Stimulated activated CD8-positive, alpha-beta memory T cell treated with anti-CD3 and anti-CD28 coated beads, Interleukin-4, amount 100 ng/mL, for 4 hours (primary cell): ENCODE measurements around the gene ABL1.

Experiments used
- DNase-seq, 2 donors: peaks; one replicate each; pipeline ENCODE4 v3.0.0-alpha.2; 2020; ENCODE audit warnings: low read depth in 2 of 2, low spot score in 1 of 2

The ABL1 gene

DNA sequence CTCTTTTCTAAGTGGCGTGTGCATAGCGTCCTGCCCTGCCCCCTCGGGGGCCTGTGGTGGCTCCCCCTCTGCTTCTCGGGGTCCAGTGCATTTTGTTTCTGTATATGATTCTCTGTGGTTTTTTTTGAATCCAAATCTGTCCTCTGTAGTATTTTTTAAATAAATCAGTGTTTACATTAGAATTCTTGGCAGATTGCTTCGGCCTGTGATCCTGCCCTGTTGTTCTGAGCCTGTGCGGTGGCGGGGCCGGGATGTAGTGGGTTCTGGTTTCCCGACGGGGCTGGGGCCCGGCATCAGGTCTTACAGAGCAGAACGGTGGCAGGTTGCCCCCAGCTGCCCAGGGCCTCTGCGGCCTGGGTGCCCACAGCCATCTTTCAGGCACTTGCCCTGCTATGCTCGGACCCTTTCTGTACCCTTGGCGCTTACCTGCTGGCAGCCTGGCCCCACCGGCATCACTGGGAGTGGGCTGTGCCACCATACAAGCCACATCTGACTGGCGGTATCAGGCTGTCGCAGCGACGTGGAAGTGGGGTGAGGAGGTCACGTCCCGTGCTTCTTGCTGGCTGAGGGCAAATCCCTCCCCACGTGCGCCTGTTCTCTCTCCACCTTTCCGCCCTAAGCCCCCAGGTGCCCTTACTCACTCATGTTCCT, 52.6 kb downstream of the ABL1 start:
- DNase-seq: no peak

DNA sequence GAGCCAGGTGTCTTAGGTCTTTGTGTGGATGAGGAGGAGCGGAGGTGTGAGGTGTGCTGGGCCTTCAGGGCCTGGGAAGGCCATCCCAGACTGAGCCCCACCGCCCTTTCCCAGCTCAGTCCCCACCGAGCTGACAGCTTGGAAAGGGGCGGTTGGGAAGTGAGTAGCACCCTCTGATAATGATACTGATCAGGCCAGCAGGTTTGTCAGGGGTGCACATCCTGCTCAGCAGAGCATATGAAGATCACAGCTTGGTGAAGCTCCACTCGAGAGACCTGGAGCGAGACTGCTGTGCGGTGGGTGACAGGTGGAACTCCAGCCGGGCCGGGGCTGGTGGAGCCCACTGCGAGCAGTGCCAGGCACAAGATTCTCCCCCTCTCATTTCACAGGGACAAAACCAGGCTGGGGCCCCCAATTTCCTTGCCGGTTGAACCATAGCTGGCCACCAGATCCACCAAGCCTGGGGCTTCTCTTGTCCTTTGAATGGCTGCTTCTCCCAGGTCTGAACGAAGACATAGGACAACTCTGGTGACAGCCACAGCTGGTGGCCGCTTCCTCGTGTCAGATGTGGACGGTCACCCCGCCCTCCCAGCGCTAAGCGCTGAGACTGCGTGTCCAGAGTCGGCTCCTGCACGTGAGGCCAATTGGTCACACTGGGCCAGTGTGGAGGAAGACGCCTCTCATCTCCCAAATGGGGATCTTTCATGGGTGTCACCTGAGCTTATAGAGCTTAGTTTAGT, 53.3 kb downstream of the ABL1 start:
- DNase-seq: no peak

DNA sequence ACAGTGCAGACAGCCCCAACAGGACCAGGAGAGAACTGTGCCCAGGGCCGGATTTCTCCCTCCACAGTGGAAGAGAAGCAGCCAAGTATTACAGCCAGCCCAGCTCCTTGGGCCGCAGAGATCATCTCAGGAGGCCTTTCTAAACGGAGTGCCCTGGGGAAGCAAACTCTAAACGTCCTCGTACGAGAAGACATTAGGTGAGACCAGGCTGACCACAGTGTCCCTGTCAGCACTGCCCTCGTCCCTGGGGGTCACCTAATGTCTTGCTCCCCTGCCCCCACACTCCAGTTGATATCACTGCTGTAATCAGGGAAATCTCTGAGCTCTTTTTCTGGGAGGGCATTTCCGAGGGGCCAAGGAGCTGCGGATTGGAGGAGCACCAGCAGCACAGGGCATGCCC, 55.1 kb downstream of the ABL1 start:
- DNase-seq: no peak

DNA sequence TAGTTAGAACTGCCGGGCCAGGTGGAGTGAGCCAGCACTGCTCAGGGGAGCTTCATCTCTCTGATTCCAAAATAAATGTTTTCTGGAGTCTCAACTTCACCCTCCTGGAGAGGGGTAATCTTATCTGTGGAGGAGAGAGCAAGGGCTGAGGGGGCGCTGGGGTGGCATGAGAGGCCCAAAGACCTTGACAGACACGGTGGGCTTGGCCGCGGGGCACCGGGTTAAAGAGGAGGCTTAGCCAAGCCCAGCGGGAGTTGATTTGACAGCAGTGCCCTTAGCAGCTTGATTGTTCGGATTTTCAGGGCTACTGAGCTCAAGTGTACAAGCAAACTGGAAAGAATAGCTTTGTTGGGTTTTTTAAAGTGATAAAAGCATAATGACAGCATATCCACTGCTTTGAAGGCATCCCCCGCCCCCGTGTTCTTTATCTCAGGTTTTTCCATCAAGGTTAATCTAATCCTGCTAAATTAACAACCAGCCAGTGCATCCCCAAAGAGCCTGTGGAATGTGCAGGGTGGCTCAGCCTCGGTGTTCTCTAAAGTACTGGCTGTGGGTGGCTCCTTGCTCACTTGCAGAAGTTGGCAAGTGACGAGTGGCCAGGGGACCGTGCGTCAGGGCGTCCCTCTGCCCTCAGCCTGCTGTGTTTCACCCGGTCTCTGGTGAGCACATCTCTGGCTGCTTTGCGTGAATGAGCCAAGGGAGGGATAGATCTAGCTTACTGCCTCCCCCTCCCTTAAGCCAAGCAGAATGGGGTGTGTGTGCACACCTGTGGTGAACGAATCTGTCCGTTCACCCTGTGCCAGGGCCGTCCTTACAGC, 56.0 kb downstream of the ABL1 start:
- DNase-seq: no peak

DNA sequence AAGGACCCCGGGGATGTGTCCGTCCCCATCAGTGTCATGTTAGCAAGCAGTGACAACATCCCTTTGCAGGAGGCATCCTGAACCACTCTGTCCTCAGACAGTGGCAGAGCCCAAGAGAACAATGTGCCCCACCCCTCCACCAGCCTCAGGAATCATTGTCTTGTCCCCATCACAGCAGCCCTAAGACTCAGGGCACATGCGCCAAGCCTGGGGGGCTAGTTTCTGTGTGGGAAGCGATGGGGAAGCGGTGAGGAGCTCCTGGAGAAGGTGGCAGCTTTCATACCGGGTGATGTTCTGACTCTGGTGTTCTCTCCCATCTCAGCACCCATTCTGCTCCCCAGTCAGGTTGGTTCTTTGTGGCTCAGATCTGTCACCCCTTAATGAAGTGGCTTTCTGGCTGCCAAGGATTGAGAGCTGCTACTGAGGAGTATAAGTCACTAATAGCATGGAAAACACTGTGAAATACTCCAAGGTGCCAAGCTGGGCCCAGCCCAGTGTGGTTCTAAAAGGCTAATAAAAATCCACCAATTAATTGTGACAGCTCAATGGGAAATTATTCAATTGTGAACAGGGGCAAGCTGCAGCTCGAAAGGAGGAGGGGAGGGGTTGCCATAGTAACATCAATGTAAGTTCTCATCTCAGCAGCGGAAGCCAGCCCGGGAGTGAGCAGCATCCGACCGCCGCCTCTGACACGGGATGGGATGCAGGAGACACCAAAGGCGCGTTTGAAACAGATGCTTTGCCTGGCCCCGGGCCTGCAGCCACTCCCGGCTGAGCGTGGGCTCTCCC, 56.8 kb downstream of the ABL1 start:
- no peak for DNase-seq

DNA sequence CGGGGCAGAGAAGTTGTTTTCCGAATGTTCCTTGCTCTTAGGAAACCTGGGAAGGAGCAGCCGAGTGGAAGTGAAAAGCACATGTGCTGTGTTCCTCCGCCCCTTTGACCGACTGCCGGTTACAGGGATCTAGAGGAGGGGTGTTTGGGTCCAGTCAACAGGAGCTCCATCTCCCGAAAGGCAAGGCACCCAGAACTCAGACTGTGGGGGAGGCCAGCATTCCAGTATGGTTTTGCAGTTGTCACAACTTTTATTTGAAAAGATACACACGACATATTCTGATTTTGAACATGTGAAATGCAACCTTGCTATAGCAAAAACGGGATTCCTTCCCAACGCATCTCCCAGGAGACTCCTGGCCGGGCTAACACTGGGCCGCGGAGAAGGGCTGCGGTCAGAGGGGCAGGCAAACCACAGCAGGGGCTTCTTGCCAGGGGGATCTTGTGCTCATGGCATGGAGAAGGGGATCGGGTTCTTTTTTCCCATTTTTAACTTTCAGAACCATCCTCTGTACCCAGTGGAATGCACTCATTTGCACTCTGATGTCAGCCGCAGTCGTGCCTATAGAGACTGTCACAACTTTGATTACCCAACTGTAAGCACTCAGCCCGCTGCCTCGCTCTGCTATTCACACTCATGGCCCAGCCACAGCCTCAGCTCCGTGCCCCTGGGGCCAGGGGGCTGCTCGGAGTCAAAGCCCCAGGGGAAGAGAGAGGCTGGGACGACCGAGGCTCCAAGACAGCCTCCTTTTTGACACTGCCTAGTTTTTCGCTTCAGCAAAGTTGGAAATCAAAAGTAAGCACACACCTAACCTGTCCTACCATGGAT, 57.6 kb downstream of the ABL1 start:
- DNase-seq: no peak

DNA sequence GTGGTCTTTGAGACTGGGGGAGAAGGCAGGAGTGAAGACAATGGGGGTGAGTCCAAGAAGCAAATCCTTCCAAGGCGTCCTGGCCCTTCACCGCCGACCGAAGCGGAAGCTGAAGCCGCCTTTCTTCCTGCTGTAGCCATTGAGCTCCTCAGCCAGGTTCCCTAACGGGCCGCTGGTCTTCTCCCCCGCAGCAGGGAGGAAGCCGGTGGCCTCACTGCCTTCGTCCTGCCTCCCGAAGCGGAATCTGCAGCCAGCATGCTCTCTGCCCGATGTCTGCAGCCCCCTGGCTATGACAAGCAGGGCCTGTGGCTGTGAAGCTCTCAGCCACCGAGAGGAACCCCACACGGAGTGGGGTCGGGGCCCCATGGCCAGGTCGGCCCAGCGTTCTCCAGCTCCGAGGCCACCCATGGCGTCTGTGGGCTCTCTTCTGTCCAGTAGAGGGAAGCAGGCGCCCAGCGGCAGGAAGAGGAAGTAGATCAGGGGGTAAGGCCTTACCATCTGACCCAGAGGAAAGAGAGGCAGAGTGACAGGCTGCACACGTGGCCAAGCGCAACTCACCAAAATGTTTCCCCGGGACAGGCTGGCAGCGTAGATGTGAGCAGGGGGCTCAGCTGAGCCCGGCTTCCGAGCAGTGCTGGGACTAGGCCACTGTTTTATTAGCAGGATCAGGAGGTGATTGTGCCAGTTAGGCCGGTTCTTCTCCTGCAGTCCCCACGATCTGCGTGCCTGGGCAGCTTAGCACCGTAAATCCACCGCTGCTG, 58.5 kb downstream of the ABL1 start:
- no peak for DNase-seq

DNA sequence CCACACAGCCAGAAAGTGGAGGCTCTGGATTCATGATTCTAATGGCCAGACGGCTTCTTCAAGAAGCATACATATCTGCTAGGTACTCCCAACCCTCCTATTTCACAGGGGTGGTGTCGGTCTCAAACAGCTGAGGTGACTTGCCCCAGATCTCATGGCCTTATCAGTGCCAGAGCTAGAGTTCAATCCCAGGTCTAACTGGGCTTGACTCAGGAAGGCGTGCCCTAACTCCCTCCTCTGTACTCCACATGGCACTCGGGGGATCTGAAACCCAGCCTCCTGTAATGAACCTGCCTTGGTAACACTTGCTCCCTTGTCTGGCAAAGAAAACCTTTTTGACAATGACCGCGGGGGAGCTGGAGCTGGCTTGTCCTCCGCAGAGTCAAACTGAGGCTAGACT, 59.5 kb downstream of the ABL1 start:
- DNase-seq: no peak

DNA sequence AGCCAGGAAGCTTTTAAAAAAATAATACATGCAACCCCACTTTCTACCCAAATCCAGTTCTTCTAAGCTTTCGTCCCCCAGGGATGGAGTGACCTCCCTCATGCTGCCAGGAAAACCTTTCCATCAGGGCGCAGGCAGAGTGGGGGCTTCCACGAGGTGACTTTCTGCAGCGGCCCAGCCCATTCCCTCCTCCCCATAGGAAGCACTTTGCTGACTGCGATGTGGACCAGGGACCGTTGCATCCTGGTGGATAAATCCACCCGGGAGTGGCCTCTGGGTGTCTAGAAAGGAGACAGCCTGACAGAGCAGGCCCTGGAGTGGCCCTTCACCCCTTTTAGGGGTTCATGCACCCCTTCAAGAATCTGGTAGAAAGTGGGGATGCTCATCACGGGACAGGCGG, 60.0 kb downstream of the ABL1 start:
- no peak for DNase-seq

DNA sequence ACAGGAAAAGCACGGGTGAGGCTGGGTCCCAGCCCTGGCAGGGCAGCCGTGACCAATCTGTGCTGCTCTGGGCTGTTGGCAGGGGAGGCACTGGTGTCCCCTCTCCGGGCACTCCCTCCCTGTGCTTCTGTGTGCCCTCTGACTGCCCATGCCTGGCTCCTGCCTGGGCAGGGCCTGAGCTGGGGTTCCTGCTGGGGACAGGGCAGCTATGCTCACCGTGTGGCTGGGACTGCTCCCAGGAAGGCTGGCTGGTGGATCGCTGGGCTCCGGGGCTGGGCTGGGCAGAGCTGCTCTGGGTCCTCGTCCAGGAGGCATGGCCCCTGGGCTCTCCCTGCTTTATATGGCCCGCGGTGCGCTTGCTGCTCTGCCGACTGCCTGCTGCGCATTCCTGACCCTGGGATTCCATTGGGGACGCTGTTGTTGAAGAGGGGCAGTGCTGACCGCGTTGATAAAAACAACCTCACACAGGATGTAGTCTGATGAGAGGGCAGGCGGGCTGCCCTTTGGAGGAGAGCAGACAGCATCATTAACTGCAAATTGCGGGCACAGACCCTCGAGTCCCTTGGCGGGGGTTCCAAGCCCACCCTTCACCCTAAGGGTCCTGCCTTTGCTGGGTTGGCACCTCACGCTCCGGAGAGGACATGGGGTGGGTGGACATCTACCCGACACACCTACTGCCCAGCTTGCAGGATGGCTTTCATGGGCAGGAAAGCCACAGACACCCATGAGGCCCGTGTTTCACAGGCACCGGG, 60.6 kb downstream of the ABL1 start:
- DNase-seq: no peak

DNA sequence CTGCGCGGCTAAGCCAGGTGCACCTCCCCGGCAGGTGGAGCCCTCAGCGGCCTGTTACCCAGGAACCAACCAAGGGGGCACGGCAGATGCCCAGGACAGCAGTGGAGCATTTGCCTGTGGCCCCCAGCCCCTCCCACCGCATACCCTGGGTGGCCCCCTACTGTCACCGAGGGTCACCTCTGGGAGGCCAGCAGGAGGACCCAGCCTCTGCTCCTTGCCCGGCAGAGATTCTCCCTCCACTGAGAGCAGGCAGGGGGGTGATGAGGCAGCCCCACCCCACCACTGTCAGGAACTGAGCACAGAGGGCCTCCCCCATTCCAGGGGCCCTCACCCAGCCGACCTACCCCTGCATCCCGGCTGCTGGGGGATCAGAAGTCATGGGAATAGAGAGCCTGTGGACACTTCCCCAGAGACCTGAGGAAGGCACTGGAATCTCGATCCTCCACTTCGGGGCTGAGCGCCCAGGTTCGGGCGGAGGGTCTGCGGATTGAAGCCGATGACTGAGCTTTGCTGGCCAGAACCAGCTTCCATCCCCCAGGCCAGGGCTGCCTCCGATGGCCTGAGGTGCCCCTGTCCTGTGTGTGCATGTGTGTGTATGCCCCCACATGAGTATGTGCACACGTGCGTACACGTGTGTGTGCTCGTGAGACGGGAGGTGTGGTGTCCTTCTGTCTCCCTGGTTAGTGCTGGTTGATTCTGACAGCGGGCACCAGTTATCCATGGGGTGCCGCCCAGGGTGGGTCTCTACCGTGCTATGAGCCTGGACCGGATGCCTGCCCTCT, 61.4 kb downstream of the ABL1 start, which contains the start of gene QRFP:
Gene QRFP (minus strand): TSS at position 580 of the 782 bp plus-strand sequence. CDS start 2,974 bp downstream, outside the sequence.
- DNase-seq: no peak

DNA sequence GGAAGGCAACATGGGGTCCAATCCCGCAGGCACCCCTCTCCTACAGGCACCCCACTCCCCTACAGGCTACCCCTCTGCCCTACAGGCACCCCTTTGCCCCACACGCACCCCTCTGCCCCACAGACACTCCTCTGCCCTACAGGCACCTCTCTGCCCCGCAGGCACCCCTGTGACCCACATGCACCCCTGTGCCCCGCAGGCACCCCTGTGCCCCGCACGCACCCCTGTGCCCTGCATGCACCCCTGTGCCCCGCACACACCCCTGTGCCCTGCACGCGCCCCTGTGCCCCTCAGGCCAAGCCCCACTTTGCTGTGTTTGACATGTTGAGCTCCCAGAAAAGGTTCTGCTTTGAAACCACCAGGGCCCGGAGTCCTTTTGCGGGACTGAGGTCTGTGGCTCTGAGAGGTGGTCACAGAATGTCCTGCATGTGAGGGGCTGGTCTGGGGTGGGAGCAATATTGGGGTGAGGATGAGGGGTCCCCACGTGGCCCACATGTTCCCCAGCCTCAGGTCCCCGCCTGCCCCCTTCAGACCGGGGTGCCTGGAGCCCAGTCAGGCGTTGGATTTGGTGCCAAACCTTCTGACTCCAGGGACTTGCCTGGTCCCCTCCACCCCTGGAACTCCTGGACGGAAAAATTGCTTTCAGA, 62.2 kb downstream of the ABL1 start:
- DNase-seq: no peak

DNA sequence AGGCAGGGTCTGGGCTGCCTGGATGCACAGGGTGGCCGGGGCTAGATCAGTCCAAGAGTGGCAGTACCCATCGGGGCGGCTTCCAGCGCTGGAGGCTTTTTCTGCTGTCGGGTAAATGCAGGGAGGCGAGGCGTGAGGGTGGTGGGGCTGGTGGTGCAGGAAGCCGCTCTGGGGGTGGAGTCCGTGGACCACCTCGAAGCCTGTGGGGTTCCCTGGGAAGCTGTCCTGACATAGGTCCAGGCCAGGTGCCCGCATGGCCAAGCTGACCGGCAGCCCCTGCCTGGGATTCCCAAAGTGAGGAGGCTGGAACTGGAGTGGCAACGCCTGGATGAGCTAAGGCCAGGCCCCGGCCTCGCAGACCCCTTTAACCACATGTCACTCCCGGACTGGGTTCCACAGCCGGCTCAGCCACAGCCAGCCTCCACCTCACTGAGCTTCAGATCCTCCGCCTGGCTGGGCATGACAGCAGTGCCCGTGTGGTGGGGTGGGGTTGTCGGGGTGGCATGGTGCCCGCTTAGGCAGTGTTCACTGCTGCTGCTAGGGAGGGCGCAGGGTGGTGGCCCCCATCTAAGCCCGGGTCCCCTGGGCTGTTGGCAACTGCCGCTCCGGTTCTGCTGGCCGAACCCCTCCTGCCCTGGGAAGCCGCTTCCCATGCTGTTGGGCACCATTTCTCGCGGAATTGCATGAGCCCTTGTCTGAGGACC, 62.9 kb downstream of the ABL1 start:
- no peak for DNase-seq

DNA sequence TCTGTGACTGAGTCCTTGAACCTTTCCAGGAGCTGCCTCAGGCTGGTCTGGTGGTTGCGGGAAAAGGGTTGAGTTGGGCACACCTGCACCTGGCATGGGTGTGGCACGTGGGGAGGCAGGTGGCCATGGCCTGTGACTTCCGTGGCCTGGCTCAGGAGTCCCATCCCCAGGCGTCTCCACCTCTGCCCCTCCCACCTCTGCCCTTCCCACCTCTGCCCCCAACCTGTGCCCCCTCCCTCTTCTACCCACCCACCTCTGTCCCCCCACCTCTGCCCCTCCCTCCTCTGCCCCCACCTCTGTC, 63.4 kb downstream of the ABL1 start:
- no peak for DNase-seq

DNA sequence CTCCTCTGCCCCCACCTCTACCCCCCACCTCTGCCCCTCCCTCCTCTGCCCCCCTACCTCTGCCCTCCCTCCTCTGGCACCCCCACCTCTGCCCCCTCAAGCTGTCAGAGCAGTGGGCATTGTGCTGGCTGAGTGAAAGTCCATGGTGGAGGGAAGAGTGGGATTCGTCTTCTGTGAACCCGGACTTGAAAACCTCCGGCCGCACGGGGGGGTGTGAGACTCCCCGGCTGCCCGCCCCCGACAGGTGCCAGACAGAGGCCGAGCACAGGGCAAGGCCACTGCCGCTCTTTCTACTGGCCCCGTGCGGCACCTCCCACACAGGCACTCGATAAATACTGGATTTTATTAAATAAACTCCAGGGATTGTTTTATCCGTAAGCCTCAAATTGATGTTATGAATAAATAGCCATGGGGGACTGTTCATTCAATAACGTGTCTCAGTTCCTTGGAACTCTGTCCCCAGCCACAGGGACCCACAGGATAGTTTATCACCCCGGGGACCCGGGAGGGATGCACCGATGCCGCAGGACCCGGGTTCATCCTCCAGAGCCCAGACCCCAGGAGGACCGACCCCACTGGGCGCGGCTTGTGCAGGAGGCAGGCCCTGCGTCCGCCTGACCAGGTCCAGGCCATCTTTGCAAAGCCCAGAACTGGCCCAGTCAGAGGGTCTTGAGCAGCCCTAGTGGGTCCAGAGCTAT, 64.1 kb downstream of the ABL1 start:
- no peak for DNase-seq

DNA sequence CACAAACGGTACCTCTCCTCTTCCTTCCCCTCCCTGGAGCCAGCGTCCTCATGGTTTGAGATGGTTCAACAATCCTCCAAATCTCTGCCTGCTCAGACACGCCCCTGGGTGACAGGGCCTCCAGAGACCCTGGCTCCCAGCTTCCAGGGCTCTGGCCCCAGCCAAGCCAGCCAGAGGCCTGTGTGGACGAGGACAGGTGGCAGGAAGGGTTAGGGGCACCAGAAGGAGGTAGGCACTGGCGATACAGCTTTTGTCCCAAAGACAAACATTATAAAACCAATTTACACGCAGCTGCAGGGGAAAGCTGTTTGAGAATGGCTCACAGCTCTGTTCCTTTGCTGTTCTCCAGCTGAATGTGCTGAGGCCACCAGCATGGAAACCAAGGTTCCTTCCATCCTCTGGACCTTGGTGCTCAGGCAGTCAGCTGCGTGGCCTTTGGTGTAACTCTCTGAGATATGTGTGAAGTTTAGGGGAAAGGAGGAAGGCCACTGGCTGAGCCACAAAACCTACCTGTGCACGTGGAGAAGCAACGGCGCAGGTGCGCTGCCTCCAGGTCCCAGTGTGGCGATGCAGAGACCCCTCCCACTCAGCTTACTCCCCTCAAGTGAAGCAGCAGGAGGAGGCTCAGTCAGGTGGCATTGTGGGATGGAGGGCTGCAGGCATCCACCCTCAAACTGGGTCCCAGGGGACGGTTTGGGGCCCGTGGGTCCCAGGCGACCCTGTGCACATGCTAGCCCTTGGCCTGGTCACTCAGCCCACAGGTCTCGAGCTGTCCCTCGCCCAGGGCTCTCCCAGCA, 65.8 kb downstream of the ABL1 start:
- no peak for DNase-seq
